Heart left ventricle (tissue), 16 donors: ENCODE data around the gene EVI2A. TPM values are rescaled to one million over a fixed set of nuclear protein-coding genes. Genes with fewer than 3 reads are reported as not detected.
"Not testable (repeated sequence)": the region's sequence is repeated elsewhere in the genome, so short reads cannot be mapped to it uniquely, and the experiment has no call there.

Source experiments
- ATAC-seq, 4 donors: fragments of 200-7000 bp; cut with Tn5 transposase; one replicate each; pipeline ENCODE4 v1.9.1; 2020 to 2022; ENCODE audit warnings: moderate library complexity in 4 of 4, mild to moderate bottlenecking in 3 of 4, moderate number of reproducible peaks in 1 of 4
- DNase-seq, 5 donors: peaks; one replicate each; pipeline ENCODE4 v3.0.0-alpha.2; 2020
- H3K27ac ChIP-seq, 12 donors: fragments of 200-600 bp; sonication (generic) in 4 of 12; one replicate each; pipeline versions ENCODE4 v1.5.0 to v1.8.0; 2016 to 2022; ENCODE audit warnings: mild to moderate bottlenecking in 2 of 12
- H3K27me3 ChIP-seq, 9 donors: fragments of 200-600 bp; sonication (generic) in 2 of 9; one replicate each; pipeline versions ENCODE4 v1.5.1 to v1.8.0; 2016 to 2022; ENCODE audit warnings: mild to moderate bottlenecking in 3 of 9
- H3K36me3 ChIP-seq, 9 donors: fragments of 200-600 bp; sonication (generic) in 2 of 9; one replicate each; pipeline versions ENCODE4 v1.5.0 to v1.8.0; 2018 to 2022; ENCODE audit warnings: mild to moderate bottlenecking in 2 of 9
- H3K4me1 ChIP-seq, 12 donors: fragments of 200-600 bp; sonication (generic) in 4 of 12; one replicate each; pipeline versions ENCODE4 v1.5.0 to v1.8.0; 2016 to 2022; ENCODE audit warnings: mild to moderate bottlenecking in 3 of 12
- H3K4me3 ChIP-seq, 12 donors: fragments of 200-600 bp; sonication (generic) in 4 of 12; one replicate each; pipeline versions ENCODE4 v1.5.0 to v1.8.0; 2017 to 2022; ENCODE audit warnings: mild to moderate bottlenecking in 9 of 12, moderate library complexity in 4 of 12
- H3K9me3 ChIP-seq, 12 donors: fragments of 200-600 bp; sonication (generic) in 4 of 12; one replicate each; pipeline versions ENCODE4 v1.5.0 to v1.8.0; 2016 to 2022; ENCODE audit warnings: mild to moderate bottlenecking in 1 of 12
- CTCF ChIP-seq, 12 donors: fragments of 200-600 bp; sonication (generic) in 4 of 12; IDR thresholded peaks; one replicate each; pipeline versions ENCODE4 v1.5.0 to v1.8.0; 2018 to 2022; ENCODE audit warnings: antibody characterized with exemption in 12 of 12, mild to moderate bottlenecking in 5 of 12
- POLR2A ChIP-seq, 2 donors: fragments of 450-650 bp; IDR thresholded peaks; one replicate each; pipeline ENCODE4 v1.6.1; 2017; ENCODE audit warnings: antibody characterized with exemption in 2 of 2, mild to moderate bottlenecking in 2 of 2, moderate library complexity in 2 of 2
- WGBS, 4 donors: extraction: QIAGEN DNeasy Blood & Tissue Kit in 2 of 4; methylation state at CpG; one replicate each; pipeline versions ENCODE4 v1.1.5 to v1.1.7; 2013 to 2018; 5-methylcytosine and 5-hydroxymethylcytosine counted together
- intact Hi-C, 10 donors: fragments of 100-400 bp; cut with DNase I; formaldehyde crosslinking; loops; one replicate each; pipeline versions ENCODE4 v1.11.1 to v1.14.2; 2022
- polyA plus RNA-seq, 2 donors: library from polyadenylated mRNA; stranded (reverse); fragments of 200-250 nt; gene quantifications; one replicate each; pipeline ENCODE4 v1.2.3, GENCODE V29; 2013
- total RNA-seq, 9 donors: library from RNA; depleted of rRNA in 2 of 9; stranded (reverse); fragments of >200 nt in 2 of 9; fragmentation: NEBNext Ultra II Directional in 3 of 9; extraction: Animal tissue kit (Norgen Biotek cat#: 25700) in 3 of 9; gene quantifications; one replicate each; pipeline versions ENCODE4 v1.1.0 to v1.2.4, GENCODE V29; 2016 to 2023
- donor health status: ischemic (EF 13 %, LVEDD 7.1; RV severe dilation, severe dysfunction).
- donor health status: healthy with polysubstance abuse.
- donor health status: DM: no; HTN: yes; CAD: no.
- donor health status: DM: no; HTN: no; CAD: no.
- donor health status: ischemic (EF 25% LVEDD 6.9; RV normal size, moderate dysfunction).
- donor health status: ischemic (EF 25% LVEDD 5.7; RV mildly dilated, moderate dysfunction).
- donor health status: healthy.
- donor health status: DM: yes; HTN: yes; CAD: no.
- donor health status: ischemic (EF 35%, LVEDD 5.7; RV mildly dilated, moderate dysfunction).
- donor health status: nonischemic (EF 11% LVEDD 7.7; RV severe dilation, severe dysfunction).
- donor health status: DM: yes; HTN: yes; CAD: no.
- donor health status: PGD.
- donor health status: ischemic (EF 29% LVEDD 5.4; RV normal size, mild dysfunction).
- donor health status: nonischemic (EF 23%, LVEDD 6.1; RV moderate dilation, normal function).

EVI2A gene
- total and polyA plus RNA-seq, 11 donors = 0.63 to 13.3 (median 1.9) TPM

- peaks cover 0 to 7% (median 0%) of the 10 kb centered on the region in 9 donors for H3K36me3 ChIP-seq
- H3K4me1 ChIP-seq = peaks cover 0 to 50% (median 6%) of the 10 kb centered on the region in 12 donors
- 73 to 78% (median 76%) methylated on average over 3 of the region's 3 CpGs for whole genome bisulfite sequencing, 4 donors
- H3K4me3 ChIP-seq = peak within 1 kb of the TSS in 9 of 12 donors; percentile 5 to 61 (median 23)
- peak within 1 kb of the TSS in 2 of 12 donors; percentile 40 to 88 for H3K27ac ChIP-seq
- intact Hi-C loops = no loop called here
- no peaks in the 10 kb centered on the region for H3K27me3 ChIP-seq
- ATAC-seq (peak in 1 of 4 donors; percentile 45), DNase-seq (no peak)
- no peaks in the 10 kb centered on the region for H3K9me3 ChIP-seq
- TF ChIP-seq POLR2A (IDR thresholded peaks at IDR 0.05) (no peak), CTCF (IDR thresholded peaks at IDR 0.05) (no peak)
Observed at GRCh38 chr17:31313982-31314781, 7.2 kb downstream of the EVI2A start, which contains the start of gene EVI2B. Gene EVI2B (minus strand): TSS chr17:31314054. CDS start chr17:31305609, 8,445 bp downstream.

- Histone ChIP-seq H3K27ac (peak overlapping the region in 1 of 12 donors; percentile 88), H3K4me1 (peaks cover 0 to 54% (median 0%) of the 10 kb centered on the region in 12 donors), H3K4me3 (peak overlapping the region in 7 of 12 donors; percentile 1 to 61 (median 19))
- DNase-seq = peak in 1 of 5 donors; percentile 26
- ATAC-seq, intact Hi-C loops, H3K9me3 ChIP-seq, H3K27me3 ChIP-seq, H3K36me3 ChIP-seq: not testable (repeated sequence)
- 69 to 95% (median 84%) methylated on average over 7 of the region's 7 CpGs for WGBS, 4 donors
Observed at GRCh38 chr17:31312223-31312622, 9.2 kb downstream of the EVI2A start.

GRCh38 chr17:31311526-31311925 lies 9.9 kb downstream of the EVI2A start:
- no peaks in the 10 kb centered on the region for H3K27me3 ChIP-seq
- 80 to 86% (median 84%) methylated on average over 3 of the region's 3 CpGs for WGBS, 4 donors
- no peak for ATAC-seq
- peak overlapping the region in 1 of 12 donors; percentile 88 for H3K27ac ChIP-seq
- DNase-seq = no peak
- H3K4me1 ChIP-seq = peaks cover 0 to 55% (median 0%) of the 10 kb centered on the region in 12 donors
- intact Hi-C loops = no loop called here
- peak overlapping the region in 6 of 12 donors; percentile 1 to 61 (median 30) for H3K4me3 ChIP-seq
- no peaks in the 10 kb centered on the region for H3K9me3 ChIP-seq
- TF ChIP-seq CTCF (IDR thresholded peaks at IDR 0.05) (no peak), POLR2A (IDR thresholded peaks at IDR 0.05) (no peak)
- H3K36me3 ChIP-seq = peaks cover 0 to 10% (median 0%) of the 10 kb centered on the region in 9 donors

GRCh38 chr17:31310886-31311285 lies 10.5 kb downstream of the EVI2A start:
- Histone ChIP-seq H3K36me3 (peaks cover 0 to 15% (median 0%) of the 10 kb centered on the region in 9 donors), H3K9me3 (no peaks in the 10 kb centered on the region), H3K27me3 (no peaks in the 10 kb centered on the region), H3K4me1 (peaks cover 0 to 53% (median 0%) of the 10 kb centered on the region in 12 donors), H3K27ac (peak overlapping the region in 1 of 12 donors; percentile 88), H3K4me3 (peak overlapping the region in 4 of 12 donors; percentile 9 to 61 (median 40))
- 69 to 82% (median 79%) methylated on average over 7 of the region's 7 CpGs for WGBS, 4 donors
- TF ChIP-seq CTCF (IDR thresholded peaks at IDR 0.05) = no peak
- TF ChIP-seq POLR2A (IDR thresholded peaks at IDR 0.05) = no peak
- ATAC-seq (no peak), DNase-seq (no peak)
- intact Hi-C loops = no loop called here
